Esophagus (tissue), 2 donors: Measurements from ENCODE around the gene SLC6A8. TPM values are rescaled to one million over a fixed set of nuclear protein-coding genes. Genes with fewer than 3 reads are reported as not detected.
"Not testable (repeated sequence)": the region's sequence is repeated elsewhere in the genome, so short reads cannot be mapped to it uniquely, and the experiment has no call there.

ENCODE experiments used
- H3K27ac ChIP-seq, 2 donors: one replicate each; pipeline ENCODE4 v1.5.1; 2013; ENCODE audit warnings: low read depth in 2 of 2, mild to moderate bottlenecking in 2 of 2, inconsistent platforms in 1 of 2, low read length in 1 of 2, moderate library complexity in 1 of 2
- H3K27me3 ChIP-seq, 2 donors: one replicate each; pipeline ENCODE4 v1.6.1; 2013; ENCODE audit warnings: low read length in 2 of 2, control low read depth in 1 of 2, mild to moderate bottlenecking in 1 of 2; ENCODE audit not compliant: insufficient read depth in 2 of 2, control insufficient read depth in 1 of 2
- H3K36me3 ChIP-seq, 2 donors: one replicate each; pipeline ENCODE4 v1.6.1; 2013; ENCODE audit warnings: low read length in 1 of 2; ENCODE audit not compliant: control insufficient read depth in 2 of 2, insufficient read depth in 2 of 2
- H3K4me1 ChIP-seq, 2 donors: one replicate each; pipeline ENCODE4 v1.6.1; 2013; ENCODE audit warnings: low read length in 1 of 2; ENCODE audit not compliant: control insufficient read depth in 2 of 2, insufficient read depth in 2 of 2
- H3K4me3 ChIP-seq, 2 donors: one replicate each; pipeline ENCODE4 v1.5.1; 2013; ENCODE audit warnings: low read length in 2 of 2, mild to moderate bottlenecking in 2 of 2, low read depth in 1 of 2, moderate library complexity in 1 of 2
- H3K9me3 ChIP-seq, 2 donors: one replicate each; pipeline ENCODE4 v1.6.1; 2013; ENCODE audit warnings: mild to moderate bottlenecking in 2 of 2, low read depth in 1 of 2, low read length in 1 of 2, moderate library complexity in 1 of 2; ENCODE audit not compliant: control insufficient read depth in 2 of 2, insufficient read depth in 1 of 2
- WGBS, 2 donors: extraction: QIAGEN DNeasy Blood & Tissue Kit; methylation state at CpG; one replicate each; pipeline ENCODE4 v1.1.7; 2013; 5-methylcytosine and 5-hydroxymethylcytosine counted together
- polyA plus RNA-seq, 2 donors: library from polyadenylated mRNA; stranded (reverse); fragments of 200-250 nt; gene quantifications; one replicate each; pipeline ENCODE4 v1.2.3, GENCODE V29; 2013
- donor health status: healthy with polysubstance abuse.
- donor health status: Bipolar disorder and iron deficiency.

SLC6A8 gene
- polyA plus RNA-seq, 2 donors, result 33.0 to 41.4 TPM

DNA sequence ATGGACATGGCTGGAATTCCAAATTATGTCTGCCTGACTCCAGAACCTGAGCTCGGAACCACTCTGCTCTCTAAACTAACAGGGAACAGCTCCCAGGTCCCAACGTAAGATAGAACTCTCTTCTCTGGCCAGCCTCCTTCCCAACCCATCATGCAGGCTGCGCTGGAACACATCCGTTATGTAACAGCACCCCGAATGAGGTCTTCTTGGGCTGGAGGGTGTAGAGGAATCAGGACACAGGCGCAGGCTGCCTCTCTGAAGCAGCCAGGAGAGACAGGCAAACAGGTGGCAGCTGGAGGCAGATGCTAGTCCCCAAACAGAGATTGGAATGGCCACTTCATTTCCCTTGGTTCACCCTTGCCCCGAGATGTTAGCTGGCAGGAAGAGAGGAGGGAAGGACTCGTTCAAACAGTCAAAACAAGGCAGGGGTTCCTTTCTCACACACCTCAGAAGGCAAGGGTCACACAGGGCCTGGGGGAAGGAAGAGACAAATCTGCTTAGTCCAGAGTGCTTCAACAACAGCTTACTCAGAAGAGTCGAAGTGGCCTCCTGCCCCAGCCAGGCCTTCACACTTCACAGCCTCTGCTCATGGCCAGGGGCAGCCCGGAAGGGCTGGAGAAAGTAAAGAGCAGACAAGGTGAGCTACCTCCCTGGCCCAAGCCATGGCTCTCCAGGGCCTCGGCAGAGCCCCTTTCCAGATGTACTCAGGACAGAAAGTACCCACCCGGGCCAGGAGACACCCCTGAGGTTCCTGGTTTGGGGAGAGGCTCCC, 17.1 kb downstream of the SLC6A8 start:
- Histone ChIP-seq H3K27ac (peak overlapping the region; percentile 20 to 55), H3K36me3 (peaks cover 0 to 18% of the 10 kb centered on the region in 2 donors), H3K4me1 (peaks cover 0 to 17% of the 10 kb centered on the region in 2 donors)
- H3K27me3 ChIP-seq, H3K4me3 ChIP-seq, H3K9me3 ChIP-seq: not testable (repeated sequence)
- 53 to 62% methylated on average over 10 to 11 of the region's 12 CpGs for WGBS, 2 donors

DNA sequence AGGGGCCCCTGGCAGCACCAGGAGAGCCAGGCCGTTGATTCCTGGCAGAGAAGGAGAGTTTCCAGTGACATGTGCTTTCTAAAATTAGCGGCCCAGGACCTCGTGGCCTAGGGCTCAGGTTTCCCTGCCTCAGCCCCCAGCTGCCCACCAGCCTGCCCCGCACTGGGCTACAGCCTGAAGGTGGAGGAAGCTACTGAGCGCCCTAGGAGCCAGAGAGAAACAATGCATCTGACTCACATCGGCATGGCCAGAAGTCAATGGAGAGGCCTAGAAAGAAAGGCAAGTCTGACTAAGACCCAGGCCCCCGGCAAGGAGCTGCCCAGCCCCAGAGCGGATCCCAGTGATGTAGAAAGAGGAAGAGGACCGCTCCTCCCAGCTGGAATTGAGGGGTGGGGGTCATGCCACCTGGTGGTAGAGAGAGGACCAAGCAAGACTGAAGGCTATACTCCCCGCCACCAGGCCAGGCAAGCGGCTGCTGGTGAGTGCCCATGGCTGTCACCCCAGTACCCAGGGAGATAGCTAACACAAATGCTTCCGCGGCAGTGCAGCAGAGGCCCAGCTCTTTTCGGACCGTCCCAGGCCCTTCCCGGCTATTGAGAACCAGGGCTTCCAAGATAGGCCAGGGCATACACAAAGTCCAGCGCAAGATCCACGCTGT, 17.8 kb downstream of the SLC6A8 start:
- not testable (repeated sequence) for H3K27me3 ChIP-seq, H3K9me3 ChIP-seq, H3K4me3 ChIP-seq
- H3K27ac ChIP-seq, result peak overlapping the region in 1 of 2 donors; percentile 27
- peaks cover 0 to 23% of the 10 kb centered on the region in 2 donors for H3K36me3 ChIP-seq
- peaks cover 0 to 16% of the 10 kb centered on the region in 2 donors for H3K4me1 ChIP-seq
- WGBS, 2 donors, result 61 to 74% methylated on average over 17 to 18 of the region's 18 CpGs

DNA sequence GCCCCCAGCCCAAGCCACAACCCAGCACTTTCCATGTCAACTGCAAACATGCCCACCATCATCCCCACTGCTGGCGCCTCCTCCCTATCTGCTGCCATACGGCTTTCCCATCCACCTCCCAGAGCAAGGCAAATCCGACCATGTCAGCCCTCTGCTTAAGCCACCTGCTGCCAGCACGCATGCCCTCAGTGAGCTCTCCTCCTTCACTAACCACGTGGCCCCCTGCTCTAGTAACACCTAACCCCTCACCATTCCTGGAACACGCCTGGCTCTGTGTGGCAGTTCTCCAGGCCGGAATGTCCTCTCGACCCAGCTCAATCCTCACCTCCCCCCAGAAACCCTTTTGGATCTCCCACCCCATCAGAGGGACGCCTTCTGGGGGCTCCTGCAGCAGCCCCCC, 19.1 kb downstream of the SLC6A8 start:
- Histone ChIP-seq H3K27ac (no peak overlapping the region), H3K27me3 (no peaks in the 10 kb centered on the region), H3K4me1 (peaks cover 0 to 13% of the 10 kb centered on the region in 2 donors), H3K9me3 (no peaks in the 10 kb centered on the region), H3K36me3 (peaks cover 0 to 18% of the 10 kb centered on the region in 2 donors), H3K4me3 (no peak overlapping the region)
- 72 to 76% methylated on average over 9 of the region's 9 CpGs for WGBS, 2 donors

DNA sequence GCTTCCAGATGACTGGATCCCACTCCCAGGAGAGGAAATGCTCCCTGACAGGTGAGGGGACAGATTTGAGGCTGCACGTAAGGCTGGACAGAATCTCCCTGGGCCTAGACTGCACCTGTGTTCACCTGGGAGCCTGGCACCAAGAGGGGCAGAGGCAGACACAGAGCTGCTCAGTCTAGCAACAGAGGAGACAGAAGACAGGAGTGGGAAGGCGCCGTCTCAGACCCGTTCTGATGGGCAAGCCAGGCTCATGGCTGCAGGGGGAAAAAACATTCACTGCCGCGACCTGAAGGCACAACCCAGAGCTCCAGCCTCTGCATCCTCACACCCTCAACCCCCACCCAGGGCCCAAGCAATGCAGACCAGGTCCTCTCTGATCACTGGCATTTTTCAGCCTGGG, 19.7 kb downstream of the SLC6A8 start:
- Histone ChIP-seq H3K4me1 (peaks cover 0 to 11% of the 10 kb centered on the region in 2 donors), H3K4me3 (no peak overlapping the region), H3K27me3 (no peaks in the 10 kb centered on the region), H3K27ac (no peak overlapping the region), H3K36me3 (peaks cover 0 to 16% of the 10 kb centered on the region in 2 donors), H3K9me3 (no peaks in the 10 kb centered on the region)
- 87 to 92% methylated on average over 6 of the region's 6 CpGs for WGBS, 2 donors

DNA sequence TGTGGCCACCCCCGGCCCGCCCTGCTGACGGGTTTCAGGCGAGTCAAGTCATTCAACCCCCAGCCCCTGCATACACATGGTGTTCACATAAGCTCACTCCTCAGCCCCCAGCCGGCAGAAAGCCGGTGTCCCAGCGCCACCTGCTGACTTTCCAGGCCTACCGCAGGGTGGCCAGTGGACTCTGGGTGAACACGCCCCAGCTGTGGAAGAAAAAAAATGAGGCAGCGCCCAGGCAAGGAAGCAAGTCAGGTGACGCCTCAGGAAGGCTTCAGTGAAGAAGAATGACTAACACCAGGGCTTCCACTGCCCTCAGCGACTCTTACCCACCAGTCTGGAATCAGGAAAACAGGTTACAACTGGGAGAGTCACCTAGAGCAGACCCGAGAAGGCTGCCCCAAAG, 20.7 kb downstream of the SLC6A8 start:
- no peak overlapping the region for H3K4me3 ChIP-seq
- peaks cover 0 to 11% of the 10 kb centered on the region in 2 donors for H3K36me3 ChIP-seq
- WGBS, 2 donors, result 20 to 23% methylated on average over 13 of the region's 13 CpGs
- H3K4me1 ChIP-seq, result peaks cover 0 to 7% of the 10 kb centered on the region in 2 donors
- peak overlapping the region in 1 of 2 donors; percentile 82 for H3K27ac ChIP-seq
- H3K27me3 ChIP-seq, result no peaks in the 10 kb centered on the region
- H3K9me3 ChIP-seq, result no peaks in the 10 kb centered on the region

DNA sequence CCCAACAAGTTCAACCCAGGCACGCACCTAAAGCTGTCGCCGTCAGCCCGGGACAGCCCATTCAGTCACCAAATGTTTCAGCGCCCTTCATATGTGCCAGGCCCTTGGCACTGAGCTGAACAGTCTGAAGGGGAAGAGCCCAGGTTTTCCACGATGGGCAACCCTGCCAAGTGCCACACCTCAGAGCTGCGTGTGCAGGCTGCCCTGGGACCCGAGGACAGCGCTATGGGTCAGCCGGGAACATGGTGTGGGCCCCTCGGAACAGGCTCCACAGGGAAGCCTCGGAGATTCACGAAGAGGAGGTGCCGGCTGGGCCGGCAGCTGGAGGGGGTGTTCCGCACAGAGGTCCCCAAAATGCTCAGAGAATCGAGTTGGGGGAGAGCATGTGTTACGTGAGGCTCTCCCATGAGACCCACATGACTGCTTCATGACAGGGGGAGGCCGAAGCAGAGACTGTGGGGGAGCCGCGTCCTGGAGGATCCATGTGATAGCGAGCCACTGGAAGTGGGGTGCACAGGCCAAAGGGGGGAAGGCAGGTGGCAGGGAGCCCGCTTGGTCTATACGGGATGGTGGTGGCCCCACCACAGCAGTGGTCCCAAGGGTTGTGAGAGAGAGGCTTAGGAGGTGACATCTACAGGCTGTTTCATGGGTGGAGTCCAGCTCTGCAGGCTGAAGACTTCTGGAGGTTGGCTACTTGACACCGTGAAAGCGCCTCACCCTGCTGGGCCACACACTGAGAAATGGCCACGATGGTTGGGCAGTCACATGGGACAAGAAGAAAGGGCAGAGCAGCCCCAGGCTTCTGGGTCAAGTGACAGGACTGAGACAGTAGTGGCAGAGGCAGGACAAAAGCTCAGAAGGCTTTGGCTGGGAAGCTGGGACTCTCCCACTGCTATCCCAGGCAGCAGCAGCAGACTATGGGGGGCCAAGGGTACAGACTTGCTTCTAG, 22.3 kb downstream of the SLC6A8 start:
- no peak overlapping the region for H3K4me3 ChIP-seq
- no peaks in the 10 kb centered on the region for H3K4me1 ChIP-seq
- peaks cover 0 to 17% of the 10 kb centered on the region in 2 donors for H3K36me3 ChIP-seq
- WGBS, 2 donors, result 73 to 82% methylated on average over 27 of the region's 27 CpGs
- H3K27me3 ChIP-seq, result no peaks in the 10 kb centered on the region
- H3K9me3 ChIP-seq, result no peaks in the 10 kb centered on the region
- no peak overlapping the region for H3K27ac ChIP-seq

DNA sequence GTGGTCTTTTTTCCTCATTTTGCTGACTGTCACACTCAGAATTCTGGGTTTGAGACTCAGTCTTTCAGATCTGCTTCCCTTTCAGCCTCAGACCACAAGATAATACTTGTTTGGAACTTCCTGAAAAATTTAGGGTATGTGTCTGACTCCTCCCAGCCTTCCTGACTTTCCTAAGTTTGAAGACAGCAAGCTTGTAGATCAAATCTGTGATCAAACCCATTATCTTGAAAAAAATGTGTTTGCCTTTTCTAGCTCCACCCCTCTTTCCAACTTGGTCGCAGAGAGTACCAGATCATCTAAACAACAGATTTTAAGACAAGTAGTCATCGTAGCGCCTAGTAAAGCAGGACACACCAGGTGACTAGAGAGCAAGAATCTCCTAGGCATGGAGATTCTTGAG, 26.5 kb downstream of the SLC6A8 start:
- H3K4me3 ChIP-seq, result no peak overlapping the region
- no peak overlapping the region for H3K27ac ChIP-seq
- H3K9me3 ChIP-seq, result no peaks in the 10 kb centered on the region
- H3K36me3 ChIP-seq, result peaks cover 0 to 23% of the 10 kb centered on the region in 2 donors
- H3K27me3 ChIP-seq, result no peaks in the 10 kb centered on the region
- H3K4me1 ChIP-seq, result no peaks in the 10 kb centered on the region
- WGBS, 2 donors, result 75 to 82% methylated on average over 3 of the region's 3 CpGs

DNA sequence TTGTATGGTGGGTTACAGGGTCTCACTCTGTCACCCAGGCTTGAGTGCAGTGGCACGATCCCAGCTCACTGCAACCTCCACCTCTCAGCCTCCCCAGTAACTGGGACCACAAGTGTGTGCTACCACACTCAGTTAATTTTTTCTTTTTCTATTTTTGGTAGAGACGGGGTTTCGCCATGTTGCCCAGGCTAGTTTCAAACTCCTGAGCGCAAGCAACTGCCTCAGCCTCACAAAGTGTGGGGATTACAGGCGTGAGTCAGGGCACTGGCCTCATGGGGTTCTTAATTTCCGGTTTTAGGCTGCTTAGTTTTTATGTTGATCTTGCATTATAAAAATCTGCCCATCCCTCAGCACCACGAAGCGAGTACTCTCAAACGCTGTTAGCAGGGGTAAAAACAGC, 29.7 kb downstream of the SLC6A8 start:
- H3K4me3 ChIP-seq, result no peak overlapping the region
- H3K36me3 ChIP-seq, result peaks cover 0 to 20% of the 10 kb centered on the region in 2 donors
- H3K9me3 ChIP-seq, result no peaks in the 10 kb centered on the region
- WGBS, 2 donors, result 89 to 91% methylated on average over 9 of the region's 9 CpGs
- no peak overlapping the region for H3K27ac ChIP-seq
- H3K4me1 ChIP-seq, result no peaks in the 10 kb centered on the region
- H3K27me3 ChIP-seq, result no peaks in the 10 kb centered on the region

DNA sequence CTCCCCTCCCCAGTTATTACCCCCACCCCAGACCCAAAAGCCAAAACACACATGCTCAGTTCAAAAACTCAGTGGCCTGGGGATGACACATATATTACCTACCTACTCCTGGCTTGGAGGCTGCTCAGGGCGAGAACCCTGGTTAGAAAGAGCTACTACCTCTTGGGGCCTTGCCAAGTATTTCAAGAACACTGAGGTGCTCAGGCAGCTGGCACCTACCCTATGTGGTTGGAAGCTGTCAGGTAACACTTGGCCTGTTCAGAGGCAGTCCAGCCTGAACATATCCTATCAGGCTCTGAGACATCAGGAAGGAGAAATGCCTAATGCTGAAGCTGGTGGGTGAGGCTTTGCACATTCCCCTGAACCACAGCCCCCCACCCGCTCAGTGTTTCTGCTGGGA, 31.5 kb downstream of the SLC6A8 start:
- Histone ChIP-seq H3K36me3 (peaks cover 0 to 20% of the 10 kb centered on the region in 2 donors), H3K27me3 (no peaks in the 10 kb centered on the region), H3K27ac (no peak overlapping the region), H3K4me1 (peaks cover 0 to 3% of the 10 kb centered on the region in 2 donors), H3K9me3 (no peaks in the 10 kb centered on the region), H3K4me3 (no peak overlapping the region)
- WGBS, 2 donors, result 37 to 44% methylated on average over 2 of the region's 2 CpGs
